Neural cell (in vitro differentiated cells): ENCODE measurements around the gene CHN1. TPM values are rescaled to one million over a fixed set of nuclear protein-coding genes. Genes with fewer than 3 reads are reported as not detected.

Experiments
- H2AFZ ChIP-seq: fragments of 200-600, 300-800 bp; sonication (generic), shearing (Covaris generic); 2 replicates; pipeline ENCODE4 v1.6.0; 2014; ENCODE audit warnings: low read depth, mild to moderate bottlenecking, antibody characterized with exemption, low read length, moderate library complexity
- H3F3A ChIP-seq: fragments of 200-600 bp; shearing (Covaris generic); 2 replicates; pipeline ENCODE4 v1.6.1; 2016; ENCODE audit warnings: mild to moderate bottlenecking, moderate library complexity, mixed read lengths, antibody characterized with exemption, low read length; ENCODE audit not compliant: insufficient read depth, poor library complexity, severe bottlenecking
- H3K27ac ChIP-seq: fragments of 200-600, 300-800 bp; sonication (generic), shearing (Covaris generic); 2 replicates; pipeline ENCODE4 v1.5.1; 2014; ENCODE audit warnings: mild to moderate bottlenecking, low read length, moderate library complexity
- H3K27me3 ChIP-seq: fragments of 300-800, 200-600 bp; sonication (generic), shearing (Covaris generic); 2 replicates; pipeline ENCODE4 v1.6.0; 2014; ENCODE audit warnings: mild to moderate bottlenecking, low read depth, low read length, moderate library complexity; ENCODE audit not compliant: insufficient read depth
- H3K36me3 ChIP-seq: fragments of 300-800, 200-600 bp; sonication (generic), shearing (Covaris generic); 2 replicates; pipeline ENCODE4 v1.5.1; 2014; ENCODE audit warnings: mild to moderate bottlenecking, antibody characterized with exemption, low read length, moderate library complexity; ENCODE audit not compliant: insufficient read depth
- H3K4me2 ChIP-seq: fragments of 300-800, 200-600 bp; sonication (generic), shearing (Covaris generic); 2 replicates; pipeline ENCODE4 v1.6.0; 2014; ENCODE audit warnings: mild to moderate bottlenecking, low read length
- H3K4me3 ChIP-seq: fragments of 300-800, 200-600 bp; sonication (generic), shearing (Covaris generic); 2 replicates; pipeline ENCODE4 v1.5.1; 2014; ENCODE audit warnings: mild to moderate bottlenecking, low read length, moderate library complexity
- H3K79me2 ChIP-seq: fragments of 200-600 bp; shearing (Covaris generic); replicated peaks from 2 replicates; pipeline ENCODE4 v1.6.0; 2014; ENCODE audit warnings: mild to moderate bottlenecking, low read length, moderate library complexity; ENCODE audit not compliant: insufficient read depth
- H3K9ac ChIP-seq: fragments of 300-800, 200-600 bp; sonication (generic), shearing (Covaris generic); 2 replicates; pipeline ENCODE4 v1.6.1; 2016; ENCODE audit warnings: mild to moderate bottlenecking, low read length, mixed read lengths
- H3K9me2 ChIP-seq: fragments of 200-600 bp; shearing (Covaris generic); 2 replicates; pipeline ENCODE4 v1.6.1; 2016; ENCODE audit warnings: mild to moderate bottlenecking, low read length, mixed read lengths; ENCODE audit not compliant: insufficient read depth
- H3K9me3 ChIP-seq: fragments of 200-600, 300-800 bp; sonication (generic), shearing (Covaris generic); 2 replicates; pipeline ENCODE4 v1.6.1; 2016; ENCODE audit warnings: mild to moderate bottlenecking, mixed run types, low read length, moderate library complexity, mixed read lengths
- H4K20me1 ChIP-seq: fragments of 200-600 bp; shearing (Covaris generic); 2 replicates; pipeline ENCODE4 v1.6.1; 2016; ENCODE audit warnings: mild to moderate bottlenecking, mixed run types; ENCODE audit not compliant: insufficient read depth
- CTCF ChIP-seq: fragments of 450-650 bp; IDR thresholded peaks from 2 replicates; pipeline ENCODE4 v1.5.1; 2014; ENCODE audit warnings: antibody characterized with exemption, mild to moderate bottlenecking, moderate library complexity; ENCODE audit not compliant: poor library complexity, severe bottlenecking
- EP300 ChIP-seq: fragments of 450-650 bp; conservative IDR thresholded peaks from 2 replicates; pipeline ENCODE4 v1.6.1; 2014; ENCODE audit warnings: antibody characterized with exemption, mild to moderate bottlenecking, moderate library complexity; ENCODE audit not compliant: poor library complexity, severe bottlenecking
- EZH2 ChIP-seq: fragments of 200-600, 300-800 bp; shearing (Covaris generic), sonication (generic); IDR thresholded peaks from 2 replicates; pipeline ENCODE4 v1.6.1; 2014; ENCODE audit warnings: antibody characterized with exemption, low read length, borderline replicate concordance, mild to moderate bottlenecking; ENCODE audit not compliant: insufficient read depth, poor library complexity, severe bottlenecking
- MXI1 ChIP-seq: fragments of 450-650 bp; conservative IDR thresholded peaks from 2 replicates; pipeline ENCODE4 v1.6.1; 2014; ENCODE audit warnings: antibody characterized with exemption, mild to moderate bottlenecking; ENCODE audit not compliant: poor library complexity, severe bottlenecking
- POLR2AphosphoS5 ChIP-seq: IDR thresholded peaks from 2 replicates; pipeline ENCODE4 v1.6.1; 2012
- RAD21 ChIP-seq: fragments of 450-650 bp; conservative IDR thresholded peaks from 2 replicates; pipeline ENCODE4 v1.6.1; 2014; ENCODE audit warnings: antibody characterized with exemption, mild to moderate bottlenecking, moderate library complexity
- REST ChIP-seq: IDR thresholded peaks from 2 replicates; pipeline ENCODE4 v1.6.1; 2012; ENCODE audit warnings: borderline replicate concordance
- SMC3 ChIP-seq: fragments of 450-650 bp; conservative IDR thresholded peaks from 2 replicates; pipeline ENCODE4 v1.6.1; 2014; ENCODE audit warnings: antibody characterized with exemption, mild to moderate bottlenecking, moderate library complexity; ENCODE audit not compliant: poor library complexity
- TAF1 ChIP-seq: IDR thresholded peaks from 2 replicates; pipeline ENCODE4 v1.6.1; 2012; ENCODE audit warnings: low read depth
- polyA plus RNA-seq: library from polyadenylated mRNA; depleted of rRNA; stranded (reverse); fragments of >200 nt; gene quantifications from 2 replicates; pipeline ENCODE4 v1.2.3, GENCODE V29; 2014

CHN1 gene
- polyA plus RNA-seq, 1 donor from 2014 or later = 133 TPM

GRCh38 chr2:174763780-174764179 lies 241.4 kb downstream of the CHN1 start:
- Histone ChIP-seq H3K9me2 (no peaks in the 10 kb centered on the region), H3K4me3 (no peak overlapping the region), H3K27me3 (no peaks in the 10 kb centered on the region), H3K79me2 (no peaks in the 10 kb centered on the region), H4K20me1 (no peaks in the 10 kb centered on the region), H3F3A (no peaks in the 10 kb centered on the region), H3K9ac (no peak overlapping the region), H3K9me3 (no peaks in the 10 kb centered on the region), H2AFZ (no peak overlapping the region), H3K27ac (no peak overlapping the region), H3K36me3 (no peaks in the 10 kb centered on the region), H3K4me2 (no peak overlapping the region)
- no peak for TF ChIP-seq MXI1
- no peak for TF ChIP-seq REST
- no peak for TF ChIP-seq CTCF
- no peak for TF ChIP-seq TAF1
- no peak for TF ChIP-seq RAD21
- TF ChIP-seq SMC3 = no peak
- TF ChIP-seq POLR2AphosphoS5 = no peak
- TF ChIP-seq EZH2 = no peak
- no peak for TF ChIP-seq EP300

- no peak overlapping the region for H3K27ac ChIP-seq
- no peak overlapping the region for H2AFZ ChIP-seq
- no peaks in the 10 kb centered on the region for H3K27me3 ChIP-seq
- no peak overlapping the region for H3K9ac ChIP-seq
- no peaks in the 10 kb centered on the region for H3K79me2 ChIP-seq
- H3K4me2 ChIP-seq = no peak overlapping the region
- H3F3A ChIP-seq = no peaks in the 10 kb centered on the region
- H3K9me3 ChIP-seq = no peaks in the 10 kb centered on the region
- H4K20me1 ChIP-seq = no peaks in the 10 kb centered on the region
- TF ChIP-seq TAF1 (no peak), CTCF (no peak), EZH2 (no peak), POLR2AphosphoS5 (no peak), RAD21 (no peak)
- H3K9me2 ChIP-seq = no peaks in the 10 kb centered on the region
- H3K36me3 ChIP-seq = no peaks in the 10 kb centered on the region
- no peak overlapping the region for H3K4me3 ChIP-seq
These were observed 242.7 kb downstream of the CHN1 start for GRCh38 chr2:174762464-174762863.
